Liver (tissue), 9 donors: ENCODE results near the gene ZNF93. TPM values are rescaled to one million over a fixed set of nuclear protein-coding genes. Genes with fewer than 3 reads are reported as not detected.
"Not testable (repeated sequence)": the region's sequence is repeated elsewhere in the genome, so short reads cannot be mapped to it uniquely, and the experiment has no call there.

ENCODE experiments used
- DNase-seq: peaks from one replicate; pipeline ENCODE4 v3.0.0-alpha.2; 2017; ENCODE audit warnings: low spot score
- H3K27ac ChIP-seq, 2 donors: one replicate each; pipeline ENCODE4 v1.7.0; 2013; ENCODE audit warnings: inconsistent platforms in 2 of 2, low read length in 2 of 2, control low read depth in 1 of 2, low read depth in 1 of 2, mild to moderate bottlenecking in 1 of 2
- H3K27me3 ChIP-seq, 4 donors: one replicate each; pipeline versions ENCODE4 v1.6.1 to v1.7.0; 2013; ENCODE audit warnings: low read length in 3 of 4, inconsistent platforms in 1 of 4, mild to moderate bottlenecking in 1 of 4, moderate library complexity in 1 of 4; ENCODE audit not compliant: control insufficient read depth in 4 of 4, insufficient read depth in 4 of 4
- H3K36me3 ChIP-seq, 4 donors: one replicate each; pipeline versions ENCODE4 v1.6.1 to v1.7.0; 2013; ENCODE audit warnings: low read length in 3 of 4, mild to moderate bottlenecking in 3 of 4, low read depth in 1 of 4, moderate library complexity in 1 of 4; ENCODE audit not compliant: control insufficient read depth in 4 of 4, insufficient read depth in 3 of 4
- H3K4me1 ChIP-seq, 4 donors: one replicate each; pipeline versions ENCODE4 v1.6.1 to v1.7.0; 2013; ENCODE audit warnings: low read length in 3 of 4, mild to moderate bottlenecking in 3 of 4, moderate library complexity in 1 of 4; ENCODE audit not compliant: control insufficient read depth in 4 of 4, insufficient read depth in 4 of 4
- H3K4me3 ChIP-seq, 3 donors: one replicate each; pipeline versions ENCODE4 v1.6.1 to v1.7.0; 2013; ENCODE audit warnings: low read length in 3 of 3, control low read depth in 1 of 3, low read depth in 1 of 3, mild to moderate bottlenecking in 1 of 3
- H3K9ac ChIP-seq, 2 donors: one replicate each; pipeline ENCODE4 v1.7.0; 2013; ENCODE audit warnings: low read length in 2 of 2, mild to moderate bottlenecking in 2 of 2, moderate library complexity in 2 of 2, control low read depth in 1 of 2, low read depth in 1 of 2
- H3K9me3 ChIP-seq, 4 donors: one replicate each; pipeline versions ENCODE4 v1.6.1 to v1.7.0; 2013; ENCODE audit warnings: low read length in 3 of 4; ENCODE audit not compliant: control insufficient read depth in 4 of 4
- ATF3 ChIP-seq: IDR thresholded peaks from 2 replicates; pipeline ENCODE4 v1.6.1; 2016; ENCODE audit warnings: antibody characterized with exemption
- CTCF ChIP-seq: fragments of 150-350 bp; IDR thresholded peaks from 2 replicates; pipeline ENCODE4 v1.5.1; 2017; ENCODE audit warnings: improper control_type of control experiment, low read depth, low read length; ENCODE audit not compliant: missing input control
- EGR1 ChIP-seq, 2 donors: IDR thresholded peaks; 2 replicates each; pipeline ENCODE4 v1.6.1; 2016 to 2018; ENCODE audit warnings: antibody characterized with exemption in 2 of 2, low read depth in 2 of 2
- FOXA2 ChIP-seq: IDR thresholded peaks from 2 replicates; pipeline ENCODE4 v1.6.1; 2016; ENCODE audit warnings: antibody characterized with exemption
- GABPA ChIP-seq, 2 donors: IDR thresholded peaks in 1 of 2; conservative IDR thresholded peaks in 1 of 2; 2 replicates each; pipeline ENCODE4 v1.6.1; 2016; ENCODE audit warnings: antibody characterized with exemption in 2 of 2, mild to moderate bottlenecking in 1 of 2, moderate library complexity in 1 of 2
- HNF4A ChIP-seq, 2 donors: conservative IDR thresholded peaks; 2 replicates each; pipeline ENCODE4 v1.6.1; 2016; ENCODE audit warnings: antibody characterized with exemption in 2 of 2, mild to moderate bottlenecking in 2 of 2
- HNF4G ChIP-seq: IDR thresholded peaks from 2 replicates; pipeline ENCODE4 v1.6.1; 2016; ENCODE audit warnings: antibody characterized with exemption
- JUND ChIP-seq, 2 donors: IDR thresholded peaks; 2 replicates each; pipeline ENCODE4 v1.6.1; 2016; ENCODE audit warnings: antibody characterized with exemption in 2 of 2
- MAX ChIP-seq: IDR thresholded peaks from 2 replicates; pipeline ENCODE4 v1.6.1; 2016; ENCODE audit warnings: antibody characterized with exemption
- NR2F2 ChIP-seq: IDR thresholded peaks from 2 replicates; pipeline ENCODE4 v1.6.1; 2016; ENCODE audit warnings: antibody characterized with exemption
- RXRA ChIP-seq, 2 donors: IDR thresholded peaks; 2 replicates each; pipeline ENCODE4 v1.6.1; 2017 to 2018; ENCODE audit warnings: antibody characterized with exemption in 2 of 2, mild to moderate bottlenecking in 1 of 2
- SP1 ChIP-seq: IDR thresholded peaks from 2 replicates; pipeline ENCODE4 v1.6.1; 2018; ENCODE audit warnings: antibody characterized with exemption, mild to moderate bottlenecking
- YY1 ChIP-seq: IDR thresholded peaks from 2 replicates; pipeline ENCODE4 v1.6.1; 2016; ENCODE audit warnings: antibody characterized with exemption, mild to moderate bottlenecking
- ZBTB33 ChIP-seq: IDR thresholded peaks from 2 replicates; pipeline ENCODE4 v1.6.1; 2016; ENCODE audit warnings: antibody characterized with exemption
- WGBS: extraction: QIAGEN DNeasy Blood & Tissue Kit; methylation state at CpG from one replicate; pipeline ENCODE4 v1.1.7; 2013; 5-methylcytosine and 5-hydroxymethylcytosine counted together
- polyA plus RNA-seq, 2 donors: library from polyadenylated mRNA; stranded (reverse) in 1 of 2; unstranded in 1 of 2; fragments of 200-250 nt in 1 of 2; fragments of >200 nt in 1 of 2; fragmentation: Nextera tagmentation in 1 of 2; extraction: Ambion mirVana in 1 of 2; gene quantifications; one replicate each; pipeline versions ENCODE4 v1.2.1 to v1.2.3, GENCODE V29; 2013 to 2015
- total RNA-seq, 2 donors: library from RNA; depleted of rRNA; stranded (reverse); fragments of >200 nt; gene quantifications; one replicate each; pipeline ENCODE4 v1.2.3, GENCODE V29; 2014
- donor health status: healthy.
- donor health status: healthy.
- donor health status: healthy.
- donor health status: healthy.
- donor health status: healthy.

Gene ZNF93
- total and polyA plus RNA-seq, 4 donors: 0.24 to 3.2 (median 0.64) TPM

GRCh38 chr19:19955208-19955607 is 54.5 kb downstream of the ZNF93 start:
- Histone ChIP-seq H3K4me1 (no peaks in the 10 kb centered on the region), H3K27me3 (peaks cover 0 to 2% (median 0%) of the 10 kb centered on the region in 4 donors), H3K27ac (no peak overlapping the region), H3K9me3 (peaks cover 2 to 12% (median 4%) of the 10 kb centered on the region in 4 donors), H3K9ac (no peak overlapping the region), H3K4me3 (no peak overlapping the region), H3K36me3 (no peaks in the 10 kb centered on the region)
- DNase-seq: no peak
- TF ChIP-seq NR2F2 (no peak), MAX (no peak), EGR1 (IDR thresholded peaks at IDR 0.05; ENCODE audit: low read depth in 2 of 2) (no peak), HNF4A (conservative IDR thresholded peaks at IDR 0.05) (no peak), YY1 (no peak), SP1 (no peak), CTCF (no peak), ATF3 (no peak), FOXA2 (no peak)
- 92% methylated on average over 9 of the region's 9 CpGs for WGBS

GRCh38 chr19:19956434-19957075 is 55.8 kb downstream of the ZNF93 start:
- Histone ChIP-seq H3K27ac (no peak overlapping the region), H3K4me3 (no peak overlapping the region), H3K27me3 (no peaks in the 10 kb centered on the region), H3K36me3 (no peaks in the 10 kb centered on the region), H3K4me1 (no peaks in the 10 kb centered on the region), H3K9ac (no peak overlapping the region), H3K9me3 (peaks cover 0 to 4% (median 0%) of the 10 kb centered on the region in 4 donors)
- TF ChIP-seq HNF4G: no peak
- TF ChIP-seq ZBTB33: no peak
- TF ChIP-seq RXRA (IDR thresholded peaks at IDR 0.05): no peak
- no peak for TF ChIP-seq SP1
- TF ChIP-seq GABPA (IDR thresholded peaks at IDR 0.05 in 1 of 2, conservative IDR thresholded peaks at IDR 0.05 in 1 of 2): no peak
- no peak for TF ChIP-seq JUND (IDR thresholded peaks at IDR 0.05)
- no peak for TF ChIP-seq ATF3
- TF ChIP-seq FOXA2: no peak
- WGBS: 48% methylated on average over 15 of the region's 15 CpGs
- DNase-seq: no peak

- 84% methylated on average over 8 of the region's 8 CpGs for WGBS
- not testable (repeated sequence) for H3K36me3 ChIP-seq, H3K27ac ChIP-seq, H3K4me3 ChIP-seq, H3K9me3 ChIP-seq, H3K9ac ChIP-seq, H3K4me1 ChIP-seq, DNase-seq, H3K27me3 ChIP-seq
These were observed 57.0 kb downstream of the ZNF93 start for GRCh38 chr19:19957766-19958165.
